ENCODE data around the gene TKTL1.

DNA sequence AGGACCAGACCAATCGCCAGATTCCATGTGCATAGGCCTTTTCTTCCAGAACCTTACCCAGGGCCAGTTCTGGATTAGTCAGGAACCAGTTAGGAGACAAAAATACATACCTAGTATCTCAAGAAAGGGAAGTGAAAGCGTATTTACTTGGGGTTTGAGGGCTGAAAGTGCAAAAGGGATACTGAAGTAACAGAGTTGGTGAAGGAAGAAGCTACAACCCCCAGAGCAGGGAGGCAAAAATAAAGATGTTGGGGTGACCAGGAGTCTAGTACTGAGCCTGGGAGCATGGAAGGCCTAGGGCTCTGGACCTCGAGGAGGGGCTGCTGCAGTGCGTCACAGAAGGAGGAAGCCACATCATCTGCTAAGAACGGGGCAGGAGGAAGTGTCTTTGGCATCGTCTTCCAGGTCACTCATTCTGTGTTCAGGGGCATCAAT, 38.3 kb downstream of the TKTL1 start:
- TF ChIP-seq, protein P1, sequence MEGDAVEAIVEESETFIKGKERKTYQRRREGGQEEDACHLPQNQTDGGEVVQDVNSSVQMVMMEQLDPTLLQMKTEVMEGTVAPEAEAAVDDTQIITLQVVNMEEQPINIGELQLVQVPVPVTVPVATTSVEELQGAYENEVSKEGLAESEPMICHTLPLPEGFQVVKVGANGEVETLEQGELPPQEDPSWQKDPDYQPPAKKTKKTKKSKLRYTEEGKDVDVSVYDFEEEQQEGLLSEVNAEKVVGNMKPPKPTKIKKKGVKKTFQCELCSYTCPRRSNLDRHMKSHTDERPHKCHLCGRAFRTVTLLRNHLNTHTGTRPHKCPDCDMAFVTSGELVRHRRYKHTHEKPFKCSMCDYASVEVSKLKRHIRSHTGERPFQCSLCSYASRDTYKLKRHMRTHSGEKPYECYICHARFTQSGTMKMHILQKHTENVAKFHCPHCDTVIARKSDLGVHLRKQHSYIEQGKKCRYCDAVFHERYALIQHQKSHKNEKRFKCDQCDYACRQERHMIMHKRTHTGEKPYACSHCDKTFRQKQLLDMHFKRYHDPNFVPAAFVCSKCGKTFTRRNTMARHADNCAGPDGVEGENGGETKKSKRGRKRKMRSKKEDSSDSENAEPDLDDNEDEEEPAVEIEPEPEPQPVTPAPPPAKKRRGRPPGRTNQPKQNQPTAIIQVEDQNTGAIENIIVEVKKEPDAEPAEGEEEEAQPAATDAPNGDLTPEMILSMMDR (IDR thresholded peaks at IDR 0.05) = no peak
- no peak for TF ChIP-seq POLR2A (IDR thresholded peaks at IDR 0.05)

All from testis (tissue), 2 donors.